Mesenteric fat pad (tissue), 1 donor: ENCODE measurements around the gene NSUN2. TPM values are rescaled to one million over a fixed set of nuclear protein-coding genes. Genes with fewer than 3 reads are reported as not detected.
"Not testable (repeated sequence)": the region's sequence is repeated elsewhere in the genome, so short reads cannot be mapped to it uniquely, and the experiment has no call there.

Experiments used
- DNase-seq: peaks from one replicate; pipeline ENCODE4 v3.0.0-alpha.2; 2020; ENCODE audit warnings: low spot score
- total RNA-seq: library from RNA; stranded (reverse); fragmentation: NEBNext Ultra II Directional; extraction: Animal tissue kit (Norgen Biotek cat#: 25700); gene quantifications from one replicate; pipeline ENCODE4 v1.2.1, GENCODE V29; 2021
- donor health status: DM: yes; HTN: yes; CAD: no.

The NSUN2 gene
- total RNA-seq, 1 donor from 2014 or later: 42.8 TPM

GRCh38 chr5:6645571-6646362, 12.9 kb upstream of the NSUN2 start:
- DNase-seq: not testable (repeated sequence)

GRCh38 chr5:6644794-6645241, 12.0 kb upstream of the NSUN2 start:
- DNase-seq: no peak

DNA sequence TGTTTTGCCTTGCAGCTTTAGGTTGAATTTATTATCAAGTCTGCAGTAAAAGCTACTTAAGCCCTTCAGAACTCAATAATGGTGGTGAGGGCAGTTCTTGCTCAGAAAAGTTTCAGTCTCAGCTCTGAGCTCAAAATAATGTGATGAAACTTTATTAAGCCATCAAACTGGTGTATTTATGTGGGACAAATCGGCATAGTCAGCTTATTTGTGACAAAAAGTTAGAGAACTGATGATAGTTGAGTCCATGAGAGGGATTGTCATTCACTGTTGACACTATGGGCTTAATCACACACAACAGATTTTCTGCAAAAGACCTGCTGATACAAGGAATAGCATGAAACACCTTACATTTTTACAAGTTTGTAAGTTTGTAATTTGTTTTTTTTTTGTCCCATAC, 9.8 kb upstream of the NSUN2 start:
- no peak for DNase-seq

DNA sequence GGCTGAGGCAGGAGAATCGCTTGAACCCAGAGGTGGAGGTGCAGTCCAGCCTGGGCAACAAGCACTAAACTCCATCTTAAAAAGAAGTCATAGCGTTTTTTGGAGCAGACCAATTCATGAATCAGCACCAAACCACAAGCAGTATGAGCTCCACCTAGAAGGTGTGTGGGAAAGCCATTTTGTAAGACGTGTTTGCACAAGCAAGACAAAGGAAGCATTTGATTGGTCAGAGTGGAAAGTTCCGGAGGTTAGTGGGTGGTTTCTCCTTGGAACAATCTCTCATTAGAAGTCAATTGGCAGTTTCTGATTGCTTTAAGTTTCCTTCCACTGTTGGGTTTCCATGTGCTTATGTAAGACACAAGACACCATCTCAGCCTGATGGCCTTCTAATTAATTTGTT, 5.4 kb upstream of the NSUN2 start:
- no peak for DNase-seq

DNA sequence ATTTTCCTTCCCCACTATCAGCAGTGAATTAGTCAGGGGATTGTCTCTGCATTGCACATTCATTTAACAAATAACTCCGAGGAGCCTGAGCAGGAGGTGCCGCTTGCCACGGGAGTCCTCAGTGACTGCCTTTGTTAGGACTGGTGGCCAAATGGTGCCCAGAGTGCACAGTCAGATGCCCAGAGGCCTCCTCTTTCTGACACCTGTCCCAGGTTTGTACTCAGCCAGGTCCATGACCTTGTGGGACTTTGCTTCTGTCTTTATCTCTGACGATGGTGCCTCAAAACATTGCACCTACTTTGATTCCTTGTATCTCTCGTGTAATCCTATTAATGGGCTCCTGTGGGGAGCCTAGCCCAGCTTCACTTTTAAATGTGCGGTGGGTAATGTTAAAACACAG, 4.7 kb upstream of the NSUN2 start:
- DNase-seq: no peak

- DNase-seq: no peak
Measured at GRCh38 chr5:6637022-6637421, 4.2 kb upstream of the NSUN2 start.

GRCh38 chr5:6636293-6636692, 3.4 kb upstream of the NSUN2 start:
- no peak for DNase-seq

GRCh38 chr5:6634788-6635430, 2.1 kb upstream of the NSUN2 start:
- no peak for DNase-seq

DNA sequence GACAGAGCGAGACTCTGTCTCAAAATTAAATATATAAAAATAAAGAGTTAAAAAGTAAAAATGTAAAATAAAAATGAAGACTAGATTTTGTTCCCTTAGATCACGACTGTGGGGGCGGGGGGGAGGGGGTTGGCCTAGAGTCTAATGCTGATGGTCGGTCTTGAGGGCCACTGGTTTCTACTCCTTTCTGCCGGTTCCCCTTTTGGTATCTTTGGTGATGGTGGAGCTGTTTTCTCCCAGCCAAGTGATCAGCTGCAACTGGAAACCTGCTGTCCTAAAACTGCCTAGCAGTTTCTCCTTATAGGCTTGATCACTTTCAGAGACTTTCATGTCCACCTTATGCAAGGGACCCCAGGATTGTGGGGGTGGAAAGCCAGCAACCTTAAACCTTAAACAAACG, 1.5 kb upstream of the NSUN2 start:
- no peak for DNase-seq

DNA sequence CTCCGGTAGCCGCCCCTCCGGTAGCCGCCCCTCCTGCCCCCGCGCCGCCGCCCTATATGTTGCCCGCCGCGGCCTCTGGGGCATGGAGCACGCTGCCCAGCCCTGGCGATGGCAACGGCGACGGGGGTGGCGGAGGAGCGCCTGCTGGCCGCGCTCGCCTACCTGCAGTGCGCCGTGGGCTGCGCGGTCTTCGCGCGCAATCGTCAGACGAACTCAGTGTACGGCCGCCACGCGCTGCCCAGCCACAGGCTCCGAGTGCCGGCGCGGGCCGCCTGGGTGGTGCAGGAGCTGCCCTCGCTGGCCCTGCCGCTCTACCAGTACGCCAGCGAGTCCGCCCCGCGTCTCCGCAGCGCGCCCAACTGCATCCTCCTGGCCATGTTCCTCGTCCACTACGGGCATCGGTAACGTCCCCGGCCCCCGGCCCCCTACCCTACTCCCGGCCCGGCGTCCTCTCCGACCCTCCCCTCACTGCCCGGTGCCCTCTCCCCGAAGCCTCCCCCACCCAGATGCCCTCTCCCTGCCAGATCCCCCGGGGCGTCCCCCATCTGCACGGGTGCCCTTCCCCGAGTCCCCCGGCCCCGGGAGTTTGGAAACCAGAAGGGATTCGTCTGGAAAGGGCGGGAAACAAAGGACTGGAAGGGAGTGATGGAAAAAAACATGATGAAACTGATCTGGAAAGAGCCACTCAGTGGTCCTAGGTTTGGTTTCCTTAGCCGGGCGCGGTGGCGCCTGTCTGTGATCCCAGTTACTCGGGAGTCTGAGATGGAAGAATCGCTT, 813 bp upstream of the NSUN2 start:
- no peak for DNase-seq

DNA sequence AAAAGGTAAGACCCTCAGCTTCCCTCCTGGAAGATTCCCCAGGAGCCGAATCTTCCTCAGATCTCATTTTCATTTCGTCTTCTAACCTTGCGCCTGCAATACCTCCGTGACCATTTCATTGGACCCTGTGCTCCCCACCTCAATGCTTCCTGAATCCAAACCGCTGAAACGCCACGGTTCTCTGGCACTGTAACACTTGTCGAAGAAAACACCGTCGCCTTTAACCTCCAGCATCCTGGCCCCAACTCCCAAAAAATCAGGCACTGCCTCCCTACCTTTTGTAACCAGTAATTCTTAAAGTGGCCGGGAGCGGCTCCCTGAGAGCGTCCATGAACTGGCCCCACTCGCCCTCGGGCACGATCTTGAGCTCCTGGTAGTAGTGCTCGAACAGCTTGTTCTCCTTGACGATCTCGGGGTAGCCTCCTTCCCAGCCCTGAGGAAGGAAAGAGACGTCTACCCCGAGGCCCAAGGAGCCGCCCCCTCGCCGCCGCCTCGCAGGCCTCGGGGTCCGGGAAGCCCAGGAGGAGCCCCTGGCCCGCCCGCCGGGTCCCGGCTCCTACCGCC, 438 bp downstream of the NSUN2 start:
- DNase-seq: no peak

GRCh38 chr5:6631441-6631840, 1.4 kb downstream of the NSUN2 start:
- DNase-seq: no peak

GRCh38 chr5:6626508-6626907, 6.3 kb downstream of the NSUN2 start:
- DNase-seq: no peak

GRCh38 chr5:6623941-6624340, 8.9 kb downstream of the NSUN2 start:
- DNase-seq: no peak

DNA sequence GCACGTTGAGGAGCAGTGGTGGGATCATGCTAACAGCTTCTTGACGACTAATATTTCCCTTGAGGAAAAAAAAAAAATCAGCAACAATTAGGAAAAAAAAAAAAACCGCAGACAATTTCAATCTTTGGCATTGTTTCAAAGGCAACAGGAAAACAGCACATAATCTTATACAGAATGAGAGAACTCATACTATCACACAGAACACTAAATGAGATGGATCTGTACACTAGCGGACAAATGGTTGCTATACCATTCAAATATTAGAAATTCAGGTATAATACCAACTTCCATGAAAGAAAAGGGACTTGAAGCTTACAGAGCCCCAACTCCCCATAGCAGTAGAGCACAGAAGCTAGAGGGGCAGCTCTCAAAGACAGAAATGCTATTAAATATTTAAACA, 9.6 kb downstream of the NSUN2 start:
- DNase-seq: no peak

GRCh38 chr5:6616632-6617031, 16.2 kb downstream of the NSUN2 start:
- no peak for DNase-seq

- DNase-seq: no peak
Measured at GRCh38 chr5:6615034-6615815, 17.6 kb downstream of the NSUN2 start.

GRCh38 chr5:6611334-6612256, 21.2 kb downstream of the NSUN2 start:
- DNase-seq: no peak

DNA sequence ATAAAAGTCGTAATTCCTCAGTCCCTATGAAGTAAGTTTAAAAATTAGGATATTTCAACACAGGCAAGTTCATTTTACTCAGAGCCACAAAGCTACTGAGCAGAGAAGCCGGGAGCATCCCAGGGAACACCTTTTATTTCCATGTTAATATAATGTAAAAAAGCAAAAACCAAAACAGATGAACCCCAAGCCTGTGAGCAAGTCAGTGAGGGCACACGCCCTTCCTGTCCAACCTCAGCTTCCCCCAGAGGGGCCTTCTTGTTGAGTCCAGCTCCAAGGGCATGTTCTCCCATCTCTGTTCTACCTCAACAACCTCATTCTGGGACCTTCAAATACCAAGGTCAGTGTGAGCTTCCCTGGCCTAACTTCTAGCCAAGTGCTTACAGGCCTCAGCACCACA, 24.8 kb downstream of the NSUN2 start:
- no peak for DNase-seq

- no peak for DNase-seq
Measured at GRCh38 chr5:6607559-6607936, 25.3 kb downstream of the NSUN2 start.
